Sigmoid colon (tissue), 4 donors: ENCODE results near the gene NFX1.

Experiments
- POLR2AphosphoS5 ChIP-seq, 4 donors: sonication (generic); formaldehyde crosslinking; IDR thresholded peaks; one replicate each; pipeline ENCODE4 v1.6.1; 2017; ENCODE audit warnings: antibody characterized with exemption in 4 of 4
- TF ChIP-seq, protein P1 (sequence below), 4 experiments: fragments of 450-650 bp in 3 of 4; fragments of 200-600 bp in 1 of 4; IDR thresholded peaks; one replicate each; pipeline ENCODE4 v1.5.1; 2016 to 2019; ENCODE audit warnings: antibody characterized with exemption in 4 of 4, mild to moderate bottlenecking in 3 of 4, moderate library complexity in 2 of 4

DNA sequence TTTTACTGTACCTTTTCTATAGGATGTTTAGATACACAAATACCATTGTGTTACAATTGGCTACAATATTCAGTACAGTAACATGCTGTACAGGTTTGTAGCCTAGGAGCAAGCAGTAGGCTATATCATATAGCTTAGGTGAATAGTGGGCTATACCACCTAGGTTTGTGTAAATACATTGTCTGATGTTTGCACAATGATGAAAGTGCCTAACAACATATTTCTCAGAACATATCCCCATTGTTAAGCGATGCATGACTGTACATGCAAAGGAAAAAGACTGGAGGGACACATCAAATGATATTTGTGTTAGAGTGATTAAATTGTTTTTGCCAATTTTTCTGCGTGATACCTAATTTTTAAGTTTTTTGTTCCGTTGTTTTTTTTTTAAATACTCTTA, 20.2 kb upstream of the NFX1 start:
- TF ChIP-seq, protein P1, sequence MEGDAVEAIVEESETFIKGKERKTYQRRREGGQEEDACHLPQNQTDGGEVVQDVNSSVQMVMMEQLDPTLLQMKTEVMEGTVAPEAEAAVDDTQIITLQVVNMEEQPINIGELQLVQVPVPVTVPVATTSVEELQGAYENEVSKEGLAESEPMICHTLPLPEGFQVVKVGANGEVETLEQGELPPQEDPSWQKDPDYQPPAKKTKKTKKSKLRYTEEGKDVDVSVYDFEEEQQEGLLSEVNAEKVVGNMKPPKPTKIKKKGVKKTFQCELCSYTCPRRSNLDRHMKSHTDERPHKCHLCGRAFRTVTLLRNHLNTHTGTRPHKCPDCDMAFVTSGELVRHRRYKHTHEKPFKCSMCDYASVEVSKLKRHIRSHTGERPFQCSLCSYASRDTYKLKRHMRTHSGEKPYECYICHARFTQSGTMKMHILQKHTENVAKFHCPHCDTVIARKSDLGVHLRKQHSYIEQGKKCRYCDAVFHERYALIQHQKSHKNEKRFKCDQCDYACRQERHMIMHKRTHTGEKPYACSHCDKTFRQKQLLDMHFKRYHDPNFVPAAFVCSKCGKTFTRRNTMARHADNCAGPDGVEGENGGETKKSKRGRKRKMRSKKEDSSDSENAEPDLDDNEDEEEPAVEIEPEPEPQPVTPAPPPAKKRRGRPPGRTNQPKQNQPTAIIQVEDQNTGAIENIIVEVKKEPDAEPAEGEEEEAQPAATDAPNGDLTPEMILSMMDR (IDR thresholded peaks at IDR 0.05): no peak
- TF ChIP-seq POLR2AphosphoS5 (IDR thresholded peaks at IDR 0.05): no peak
